Measurements from ENCODE around the gene CLN6. TPM values are rescaled to one million over a fixed set of nuclear protein-coding genes. Genes with fewer than 3 reads are reported as not detected.
"Not testable (repeated sequence)": the region's sequence is repeated elsewhere in the genome, so short reads cannot be mapped to it uniquely, and the experiment has no call there.

CLN6 gene
- total RNA-seq, 1 experiment from 2014 or later = 85.7 TPM

- no peak overlapping the region for H3K4me3 Mint-ChIP-seq (ENCODE audit: low read depth, unreplicated experiment)
- intact Hi-C loops (cut with micrococcal nuclease; ENCODE audit: unreplicated experiment) = no loop called here
- H3K36me3 Mint-ChIP-seq (ENCODE audit: insufficient read depth, unreplicated experiment) = no peaks in the 10 kb centered on the region
- H3K9me3 Mint-ChIP-seq (ENCODE audit: low read depth, unreplicated experiment) = no peaks in the 10 kb centered on the region
- no peak for DNase-seq
- BruUV-seq (replicated peaks) = no TSS peak
- no peak overlapping the region for H3K27ac Mint-ChIP-seq (ENCODE audit: unreplicated experiment)
- H3K4me1 Mint-ChIP-seq (ENCODE audit: low read depth, unreplicated experiment) = no peaks in the 10 kb centered on the region
- CTCF ChIA-PET = interaction anchor here (0.7 kb wide), 1 partner anchor 19 kb away, joined by 3 read pairs; no protein-coding TSS in a partner anchor
- no peaks in the 10 kb centered on the region for H3K27me3 Mint-ChIP-seq (ENCODE audit: unreplicated experiment)
- TF ChIP-seq, protein P1, sequence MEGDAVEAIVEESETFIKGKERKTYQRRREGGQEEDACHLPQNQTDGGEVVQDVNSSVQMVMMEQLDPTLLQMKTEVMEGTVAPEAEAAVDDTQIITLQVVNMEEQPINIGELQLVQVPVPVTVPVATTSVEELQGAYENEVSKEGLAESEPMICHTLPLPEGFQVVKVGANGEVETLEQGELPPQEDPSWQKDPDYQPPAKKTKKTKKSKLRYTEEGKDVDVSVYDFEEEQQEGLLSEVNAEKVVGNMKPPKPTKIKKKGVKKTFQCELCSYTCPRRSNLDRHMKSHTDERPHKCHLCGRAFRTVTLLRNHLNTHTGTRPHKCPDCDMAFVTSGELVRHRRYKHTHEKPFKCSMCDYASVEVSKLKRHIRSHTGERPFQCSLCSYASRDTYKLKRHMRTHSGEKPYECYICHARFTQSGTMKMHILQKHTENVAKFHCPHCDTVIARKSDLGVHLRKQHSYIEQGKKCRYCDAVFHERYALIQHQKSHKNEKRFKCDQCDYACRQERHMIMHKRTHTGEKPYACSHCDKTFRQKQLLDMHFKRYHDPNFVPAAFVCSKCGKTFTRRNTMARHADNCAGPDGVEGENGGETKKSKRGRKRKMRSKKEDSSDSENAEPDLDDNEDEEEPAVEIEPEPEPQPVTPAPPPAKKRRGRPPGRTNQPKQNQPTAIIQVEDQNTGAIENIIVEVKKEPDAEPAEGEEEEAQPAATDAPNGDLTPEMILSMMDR (IDR thresholded peaks at IDR 0.05; ENCODE audit: unreplicated experiment) = no peak
Observed at GRCh38 chr15:68214838-68215254, 14.7 kb downstream of the CLN6 start.

DNA sequence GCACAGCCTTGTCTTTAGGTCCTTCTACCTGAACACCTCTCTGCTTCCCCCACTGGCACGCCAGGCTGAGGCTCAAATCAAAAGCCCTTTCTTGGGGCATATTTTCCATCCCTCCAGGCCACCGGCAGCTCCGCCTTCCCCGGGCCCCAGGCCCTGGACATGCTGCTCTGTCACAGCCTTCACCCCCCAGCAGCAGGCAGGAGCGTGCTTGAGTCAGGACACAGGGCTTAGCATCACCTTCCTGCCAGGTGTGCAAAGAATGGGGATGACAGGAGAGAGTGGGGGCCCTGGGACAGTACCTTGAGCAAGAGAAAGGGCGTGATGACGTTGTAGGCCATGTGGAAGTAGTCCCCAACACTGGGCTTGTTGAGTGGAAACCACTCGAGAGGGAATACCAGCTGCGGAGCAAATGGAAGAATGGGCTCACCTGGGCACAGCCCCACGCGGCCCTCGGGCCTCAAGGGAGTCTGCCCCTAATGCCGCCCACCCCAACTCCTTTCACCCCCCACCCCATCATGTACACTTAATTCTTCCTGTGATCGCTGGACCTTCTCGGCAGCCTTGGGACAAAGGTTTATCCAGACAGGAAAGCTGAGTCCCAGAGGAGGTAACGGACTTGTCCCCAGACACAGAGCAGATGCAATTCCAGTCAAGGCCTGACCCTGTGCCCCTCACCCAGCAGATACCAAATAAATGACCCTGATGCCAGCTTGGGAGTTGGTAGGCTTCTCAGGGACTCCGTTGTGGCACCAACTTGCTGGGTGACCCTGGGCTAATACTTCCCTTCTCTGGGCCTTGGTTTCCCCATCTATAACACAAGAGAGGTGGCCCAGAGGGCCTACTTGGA lies 15.3 kb downstream of the CLN6 start:
- BruUV-seq (replicated peaks) = no TSS peak
- no peak for DNase-seq
- CTCF ChIA-PET = interaction anchor here (0.7 kb wide), 1 partner anchor 18 kb away, joined by 3 read pairs; no protein-coding TSS in a partner anchor
- Mint-ChIP-seq H3K36me3 (ENCODE audit: insufficient read depth, unreplicated experiment) (no peaks in the 10 kb centered on the region), H3K4me3 (ENCODE audit: low read depth, unreplicated experiment) (no peak overlapping the region), H3K9me3 (ENCODE audit: low read depth, unreplicated experiment) (no peaks in the 10 kb centered on the region), H3K27ac (ENCODE audit: unreplicated experiment) (no peak overlapping the region), H3K27me3 (ENCODE audit: unreplicated experiment) (no peaks in the 10 kb centered on the region), H3K4me1 (ENCODE audit: low read depth, unreplicated experiment) (no peaks in the 10 kb centered on the region)
- intact Hi-C loops (cut with micrococcal nuclease; ENCODE audit: unreplicated experiment) = no loop called here
- TF ChIP-seq, protein P1 (IDR thresholded peaks at IDR 0.05; ENCODE audit: unreplicated experiment) = no peak

DNA sequence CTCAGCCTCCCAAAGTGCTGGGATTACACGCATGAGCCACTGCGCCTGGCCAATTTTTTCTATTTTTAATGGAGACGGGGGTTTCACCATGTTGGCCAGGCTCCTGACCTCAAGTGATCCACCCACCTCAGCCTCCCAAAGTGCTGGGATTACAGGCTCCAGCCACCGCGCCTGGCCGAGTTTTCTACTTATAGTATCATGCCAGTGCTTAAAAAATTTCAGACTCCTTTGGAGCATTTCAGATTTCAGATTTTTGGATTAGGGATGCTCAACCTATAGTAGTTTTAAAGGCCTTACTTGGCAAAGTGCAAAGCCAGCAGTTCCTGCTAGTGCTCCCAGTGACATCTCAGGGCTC lies 16.1 kb downstream of the CLN6 start:
- H3K4me3 Mint-ChIP-seq (ENCODE audit: low read depth, unreplicated experiment); DNase-seq; H3K36me3 Mint-ChIP-seq (ENCODE audit: insufficient read depth, unreplicated experiment); H3K4me1 Mint-ChIP-seq (ENCODE audit: low read depth, unreplicated experiment); CTCF ChIA-PET; H3K9me3 Mint-ChIP-seq (ENCODE audit: low read depth, unreplicated experiment); BruUV-seq (replicated peaks); H3K27me3 Mint-ChIP-seq (ENCODE audit: unreplicated experiment); intact Hi-C loops (cut with micrococcal nuclease; ENCODE audit: unreplicated experiment); H3K27ac Mint-ChIP-seq (ENCODE audit: unreplicated experiment): not testable (repeated sequence)

DNA sequence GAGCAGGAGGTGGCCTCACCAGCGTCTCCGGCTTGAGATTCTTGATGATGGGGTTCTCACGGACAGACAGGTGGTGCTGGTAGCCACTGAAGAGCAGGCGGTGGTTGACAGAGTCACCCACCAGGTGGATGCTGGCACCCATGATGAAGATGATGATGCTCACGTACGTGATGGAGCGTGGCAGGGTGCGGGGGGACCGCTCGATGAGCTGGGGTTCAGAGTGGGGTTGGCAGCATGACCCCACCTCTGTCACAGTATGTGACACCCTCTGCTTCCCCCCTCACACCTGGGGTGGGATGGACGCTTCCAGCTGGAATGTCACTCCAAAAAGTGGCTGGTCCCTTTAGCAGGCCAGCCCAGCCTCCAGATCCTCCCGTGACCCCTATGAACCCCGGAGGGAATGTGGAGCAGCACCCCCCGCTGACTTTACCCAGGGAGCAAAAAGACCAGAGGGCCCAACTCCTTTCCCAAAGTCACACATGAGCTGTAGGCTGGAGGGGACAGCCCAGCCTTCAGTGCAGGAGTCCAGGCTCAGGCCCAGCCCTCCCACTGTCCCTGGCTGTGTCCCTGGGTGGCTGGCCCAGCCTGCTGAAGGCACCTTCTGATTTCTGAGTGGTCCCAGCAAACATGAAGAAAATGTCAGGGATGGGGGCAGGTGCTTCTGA lies 17.7 kb downstream of the CLN6 start:
- TF ChIP-seq, protein P1 (IDR thresholded peaks at IDR 0.05; ENCODE audit: unreplicated experiment) = no peak
- no peak overlapping the region for H3K27ac Mint-ChIP-seq (ENCODE audit: unreplicated experiment)
- BruUV-seq (replicated peaks) = no TSS peak
- H3K4me3 Mint-ChIP-seq (ENCODE audit: low read depth, unreplicated experiment) = no peak overlapping the region
- no peaks in the 10 kb centered on the region for H3K36me3 Mint-ChIP-seq (ENCODE audit: insufficient read depth, unreplicated experiment)
- H3K27me3 Mint-ChIP-seq (ENCODE audit: unreplicated experiment) = no peaks in the 10 kb centered on the region
- CTCF ChIA-PET = no interaction called here
- intact Hi-C loops (cut with micrococcal nuclease; ENCODE audit: unreplicated experiment) = no loop called here
- no peaks in the 10 kb centered on the region for H3K4me1 Mint-ChIP-seq (ENCODE audit: low read depth, unreplicated experiment)
- no peaks in the 10 kb centered on the region for H3K9me3 Mint-ChIP-seq (ENCODE audit: low read depth, unreplicated experiment)
- DNase-seq = no peak
